Measurements from ENCODE around the gene SNAPC5. TPM values are rescaled to one million over a fixed set of nuclear protein-coding genes. Genes with fewer than 3 reads are reported as not detected.
A peak's percentile ranks its signal among the peaks of the same experiment; 100 is the strongest.

Gene SNAPC5
- total RNA-seq, 1 donor from 2014 or later = 26.2 TPM

- no peaks in the 10 kb centered on the region for H3K36me3 ChIP-seq (ENCODE audit: control insufficient read depth, insufficient read depth, low read length)
- H3K4me3 ChIP-seq (ENCODE audit: low read depth, low read length) = no peak overlapping the region
- TF ChIP-seq CTCF (IDR thresholded peaks at IDR 0.05; ENCODE audit: insufficient read depth, low read length, poor library complexity, severe bottlenecking) = no peak
- DNase-seq (ENCODE audit: low read depth) = no peak
- H3K27me3 ChIP-seq (ENCODE audit: control insufficient read depth, insufficient read depth, low read length) = no peaks in the 10 kb centered on the region
Measured at GRCh38 chr15:66523926-66524325, 26.4 kb upstream of the SNAPC5 start.

- TF ChIP-seq CTCF (IDR thresholded peaks at IDR 0.05; ENCODE audit: insufficient read depth, low read length, poor library complexity, severe bottlenecking) = no peak
- H3K4me3 ChIP-seq (ENCODE audit: low read depth, low read length) = no peak overlapping the region
- H3K36me3 ChIP-seq (ENCODE audit: control insufficient read depth, insufficient read depth, low read length) = no peaks in the 10 kb centered on the region
- no peak for DNase-seq (ENCODE audit: low read depth)
- no peaks in the 10 kb centered on the region for H3K27me3 ChIP-seq (ENCODE audit: control insufficient read depth, insufficient read depth, low read length)
Measured at GRCh38 chr15:66515901-66516322, 18.4 kb upstream of the SNAPC5 start.

- no peaks in the 10 kb centered on the region for H3K27me3 ChIP-seq (ENCODE audit: control insufficient read depth, insufficient read depth, low read length)
- no peak overlapping the region for H3K4me3 ChIP-seq (ENCODE audit: low read depth, low read length)
- TF ChIP-seq CTCF (IDR thresholded peaks at IDR 0.05; ENCODE audit: insufficient read depth, low read length, poor library complexity, severe bottlenecking) = no peak
- no peaks in the 10 kb centered on the region for H3K36me3 ChIP-seq (ENCODE audit: control insufficient read depth, insufficient read depth, low read length)
- DNase-seq (ENCODE audit: low read depth) = no peak
Measured at GRCh38 chr15:66514586-66514985, 17.0 kb upstream of the SNAPC5 start.

- no peak for TF ChIP-seq CTCF (IDR thresholded peaks at IDR 0.05; ENCODE audit: insufficient read depth, low read length, poor library complexity, severe bottlenecking)
- Histone ChIP-seq H3K27me3 (ENCODE audit: control insufficient read depth, insufficient read depth, low read length) (no peaks in the 10 kb centered on the region), H3K4me3 (ENCODE audit: low read depth, low read length) (no peak overlapping the region), H3K36me3 (ENCODE audit: control insufficient read depth, insufficient read depth, low read length) (no peaks in the 10 kb centered on the region)
- no peak for DNase-seq (ENCODE audit: low read depth)
Measured at GRCh38 chr15:66508293-66508883, 10.8 kb upstream of the SNAPC5 start.

- H3K27me3 ChIP-seq (ENCODE audit: control insufficient read depth, insufficient read depth, low read length) = no peaks in the 10 kb centered on the region
Measured at GRCh38 chr15:66505818-66506217, 8.3 kb upstream of the SNAPC5 start.

More at GRCh38 chr15:66505818-66506217, 8.3 kb upstream of the SNAPC5 start:
- no peak for TF ChIP-seq CTCF (IDR thresholded peaks at IDR 0.05; ENCODE audit: insufficient read depth, low read length, poor library complexity, severe bottlenecking)
- no peaks in the 10 kb centered on the region for H3K36me3 ChIP-seq (ENCODE audit: control insufficient read depth, insufficient read depth, low read length)
- peak overlapping the region; percentile 90 for H3K4me3 ChIP-seq (ENCODE audit: low read depth, low read length)
- DNase-seq (ENCODE audit: low read depth) = no peak

All from kidney epithelial cell (primary cell).